Endothelial cell of umbilical vein (primary cell): Measurements from ENCODE around the gene PTPN3. TPM values are rescaled to one million over a fixed set of nuclear protein-coding genes. Genes with fewer than 3 reads are reported as not detected.

Experiments
- BruUV-seq: library from RNA; stranded (reverse); fragments of 400-500 nt; replicated peaks from 2 replicates; lab custom pipeline; 2021; lab: Mats Ljungman, UMichigan
- CTCF ChIA-PET: fragments of 300-600, 350-600 bp; sonication (Branson Sonifier 250); formaldehyde crosslinking; loops from one replicate; lab custom pipeline; 2021; ENCODE audit warnings: antibody characterized with exemption, inconsistent platforms; lab: Charles Lee
- POLR2A ChIA-PET: fragments of 300-600, 350-600 bp; sonication (Branson Sonifier 250); formaldehyde crosslinking; loops from one replicate; lab custom pipeline; 2021; ENCODE audit warnings: antibody characterized with exemption, inconsistent platforms; lab: Charles Lee
- DNase-seq: peaks from one replicate; pipeline ENCODE4 v3.0.0-alpha.2; 2011; ENCODE audit warnings: low read depth, low spot score
- FAIRE-seq: peaks from 2 replicates; lab custom pipeline; 2011; peaks lifted over from hg19 to GRCh38; lab: Jason Lieb, UNC
- H2AFZ ChIP-seq: 2 replicates; pipeline ENCODE4 v1.6.0; 2012; ENCODE audit warnings: low read depth, low read length, control low read depth, inconsistent platforms
- H3K27ac ChIP-seq: 2 replicates; pipeline ENCODE4 v1.5.1; 2011; ENCODE audit warnings: low read depth, mild to moderate bottlenecking, control low read depth, low read length, moderate library complexity; ENCODE audit not compliant: insufficient read depth
- H3K27me3 ChIP-seq, 2 experiments: 2 replicates each; pipeline versions ENCODE4 v1.6.0 to v1.6.1; 2011; ENCODE audit warnings: low read length in 2 of 2, mixed read lengths in 1 of 2; ENCODE audit not compliant: control insufficient read depth in 2 of 2, insufficient read depth in 2 of 2
- H3K36me3 ChIP-seq, 2 experiments: 2 replicates in 1 of 2; 3 replicates in 1 of 2; pipeline ENCODE4 v1.5.1; 2011; ENCODE audit warnings: low read length in 2 of 2, mild to moderate bottlenecking in 1 of 2, moderate library complexity in 1 of 2; ENCODE audit not compliant: control insufficient read depth in 2 of 2, insufficient read depth in 2 of 2; ENCODE audit errors: extremely low read depth in 1 of 2
- H3K4me1 ChIP-seq: 3 replicates; pipeline ENCODE4 v1.5.1; 2011; ENCODE audit warnings: mild to moderate bottlenecking, low read length; ENCODE audit not compliant: control insufficient read depth, insufficient read depth; ENCODE audit errors: extremely low read depth
- H3K4me2 ChIP-seq: 2 replicates; pipeline ENCODE4 v1.6.1; 2011; ENCODE audit warnings: low read length, control low read depth, mixed read lengths; ENCODE audit not compliant: insufficient read depth
- H3K4me3 ChIP-seq, 3 experiments: fragments of 200-600 bp in 1 of 3; sonication (generic), shearing (Covaris generic) in 1 of 3; replicated peaks in 1 of 3; 2 replicates each; pipeline ENCODE4 v1.5.1; 2011 to 2016; ENCODE audit warnings: control low read depth in 3 of 3, low read length in 3 of 3, mild to moderate bottlenecking in 2 of 3, inconsistent platforms in 1 of 3, low read depth in 1 of 3, moderate library complexity in 1 of 3; ENCODE audit not compliant: insufficient read depth in 1 of 3
- H3K79me2 ChIP-seq: 2 replicates; pipeline ENCODE4 v1.6.0; 2012; ENCODE audit warnings: low read length, inconsistent platforms; ENCODE audit not compliant: control insufficient read depth, insufficient read depth
- H3K9ac ChIP-seq: replicated peaks from 2 replicates; pipeline ENCODE3; 2011; ENCODE audit warnings: low read length, control low read depth; ENCODE audit not compliant: insufficient read depth; ENCODE audit errors: extremely low read depth
- H3K9me1 ChIP-seq: replicated peaks from 3 replicates; pipeline ENCODE4 v1.6.0; 2011; ENCODE audit warnings: mild to moderate bottlenecking, low read length; ENCODE audit not compliant: control insufficient read depth, insufficient read depth; ENCODE audit errors: extremely low read depth
- H3K9me3 ChIP-seq: replicated peaks from 2 replicates; pipeline ENCODE4 v1.5.1; 2012; ENCODE audit warnings: low read length, inconsistent platforms; ENCODE audit not compliant: control insufficient read depth, insufficient read depth
- H4K20me1 ChIP-seq: replicated peaks from 2 replicates; pipeline ENCODE3; 2011; ENCODE audit warnings: mild to moderate bottlenecking, low read length; ENCODE audit not compliant: control insufficient read depth, insufficient read depth; ENCODE audit errors: extremely low read depth
- CTCF ChIP-seq, 2 donors: IDR thresholded peaks; 1 replicate in 1 of 2; 2 replicates in 1 of 2; pipeline ENCODE4 v1.5.1; 2011; ENCODE audit warnings: low read length in 2 of 2, mild to moderate bottlenecking in 2 of 2, moderate library complexity in 2 of 2, control low read depth in 1 of 2, inconsistent platforms in 1 of 2, low read depth in 1 of 2; ENCODE audit not compliant: insufficient read depth in 1 of 2; ENCODE audit errors: extremely low read depth in 1 of 2
- EZH2 ChIP-seq: IDR thresholded peaks from 2 replicates; pipeline ENCODE4 v1.6.1; 2012; ENCODE audit warnings: borderline replicate concordance, low read depth, mild to moderate bottlenecking, moderate library complexity, low read length, inconsistent platforms; ENCODE audit not compliant: severe bottlenecking
- FOS ChIP-seq: IDR thresholded peaks from 2 replicates; pipeline ENCODE4 v1.6.1; 2011; ENCODE audit warnings: mild to moderate bottlenecking, low read length, moderate library complexity, borderline replicate concordance; ENCODE audit not compliant: insufficient read depth
- JUN ChIP-seq: IDR thresholded peaks from 2 replicates; pipeline ENCODE4 v1.6.1; 2011; ENCODE audit warnings: borderline replicate concordance, low read depth; ENCODE audit not compliant: insufficient read length, insufficient read depth
- MAX ChIP-seq: IDR thresholded peaks from 2 replicates; pipeline ENCODE4 v1.6.1; 2011; ENCODE audit not compliant: insufficient read depth, insufficient read length
- MYC ChIP-seq: IDR thresholded peaks from one replicate; pipeline ENCODE4 v1.6.1; 2011; ENCODE audit warnings: mild to moderate bottlenecking, low read depth, low read length
- POLR2A ChIP-seq: IDR thresholded peaks from 2 replicates; pipeline ENCODE4 v1.6.1; 2012; ENCODE audit warnings: low read depth, mild to moderate bottlenecking, control low read depth, low read length
- POLR2AphosphoS5 ChIP-seq: IDR thresholded peaks from 2 replicates; pipeline ENCODE4 v1.6.1; 2012; ENCODE audit warnings: low read depth, mild to moderate bottlenecking, control low read depth, low read length, moderate library complexity; ENCODE audit not compliant: insufficient read depth
- dilution Hi-C: fragments of 300-500 bp; cut with MboI; formaldehyde crosslinking; loops from one replicate; pipeline ENCODE4 v1.15.0; 2019; ENCODE audit warnings: low sequenced_read_pairs; ENCODE audit not compliant: extremely low pct_ligation_motif_present
- intact Hi-C: fragments of 100-400 bp; cut with micrococcal nuclease; formaldehyde crosslinking; loops from one replicate; pipeline ENCODE4 v1.10.0; 2022
- polyA plus RNA-seq, 4 experiments: library from polyadenylated mRNA; depleted of rRNA in 3 of 4; stranded (reverse) in 3 of 4; unstranded in 1 of 4; fragments of >200 nt; gene quantifications; 2 replicates each; pipeline versions ENCODE4 v1.2.1 to v1.2.3, GENCODE V29; 2011 to 2012; ENCODE audit warnings: missing spikeins in 1 of 4
- total RNA-seq: library from RNA; stranded (reverse); gene quantifications from 2 replicates; pipeline ENCODE4 v1.2.3, GENCODE V29; 2021

Gene PTPN3
- total and polyA plus RNA-seq, 2 donors (not counting 3 experiments of a cell fraction or from before 2014, with no cell fraction given), result 0.01 TPM; not detected in 1

- no TSS peak for BruUV-seq
- H3K27ac ChIP-seq, result no peak overlapping the region
- H3K36me3 ChIP-seq, result no peaks in the 10 kb centered on the region
- no peak overlapping the region for H3K4me3 ChIP-seq
- H3K9me1 ChIP-seq, result no peaks in the 10 kb centered on the region
- CTCF ChIA-PET, result interaction anchor here (1.1 to 2.6 kb wide), 2 partner anchors 14 to 15 kb away, joined by 3 to 15 read pairs; no protein-coding TSS in a partner anchor
- no peaks in the 10 kb centered on the region for H3K4me1 ChIP-seq
- no peak overlapping the region for H3K9ac ChIP-seq
- no peak overlapping the region for H2AFZ ChIP-seq
- intact Hi-C loops (no loop called here), dilution Hi-C loops (no loop called here)
- TF ChIP-seq EZH2 (no peak), JUN (no peak), MAX (no peak), POLR2AphosphoS5 (no peak), FOS (no peak), CTCF (IDR thresholded peaks at IDR 0.05; ENCODE audit: extremely low read depth in 1 of 2, insufficient read depth in 1 of 2, low read depth in 1 of 2, low read length in 2 of 2) (no peak), MYC (no peak), POLR2A (no peak)
- DNase-seq (no peak), FAIRE-seq (no peak)
- POLR2A ChIA-PET, result no interaction called here
- no peaks in the 10 kb centered on the region for H4K20me1 ChIP-seq
- H3K9me3 ChIP-seq, result no peaks in the 10 kb centered on the region
- no peak overlapping the region for H3K4me2 ChIP-seq
- peaks cover 2% of the 10 kb centered on the region in 2 experiments for H3K27me3 ChIP-seq
- H3K79me2 ChIP-seq, result no peaks in the 10 kb centered on the region
These were observed 71.3 kb downstream of the PTPN3 start for GRCh38 chr9:109426626-109427402.
